Neutrophil (primary cell): ENCODE data around the gene KCNIP3.

Experiments used
- H3K27ac ChIP-seq: fragments of 200-600 bp; sonication (generic); 2 replicates; pipeline ENCODE4 v1.5.1; 2016; ENCODE audit warnings: mild to moderate bottlenecking, moderate library complexity
- H3K27me3 ChIP-seq: fragments of 200-600 bp; sonication (generic); 2 replicates; pipeline ENCODE4 v1.6.0; 2016; ENCODE audit warnings: mild to moderate bottlenecking
- H3K36me3 ChIP-seq: fragments of 200-600 bp; sonication (generic); 2 replicates; pipeline ENCODE4 v1.5.1; 2017
- H3K4me1 ChIP-seq, 2 experiments: fragments of 200-600 bp in 1 of 2; sonication (generic) in 1 of 2; 1 replicate in 1 of 2; 2 replicates in 1 of 2; pipeline versions ENCODE4 v1.5.1 to v1.6.1; 2013 to 2016; ENCODE audit warnings: low read depth in 1 of 2, low read length in 1 of 2, mild to moderate bottlenecking in 1 of 2, moderate library complexity in 1 of 2; ENCODE audit not compliant: control insufficient read depth in 1 of 2, insufficient read depth in 1 of 2
- H3K4me3 ChIP-seq, 2 experiments: fragments of 200-600 bp in 1 of 2; sonication (generic) in 1 of 2; 1 replicate in 1 of 2; 2 replicates in 1 of 2; pipeline ENCODE4 v1.5.1; 2013 to 2016; ENCODE audit warnings: low read depth in 1 of 2, low read length in 1 of 2, mild to moderate bottlenecking in 1 of 2, moderate library complexity in 1 of 2
- H3K9me3 ChIP-seq: fragments of 200-600 bp; sonication (generic); 2 replicates; pipeline ENCODE4 v1.5.1; 2016
- CTCF ChIP-seq: fragments of 200-600 bp; sonication (generic); IDR thresholded peaks from 2 replicates; pipeline ENCODE4 v1.5.1; 2016; ENCODE audit warnings: antibody characterized with exemption

KCNIP3 gene

GRCh38 chr2:95320986-95321767 lies 24.0 kb downstream of the KCNIP3 start:
- Histone ChIP-seq H3K27me3 (no peaks in the 10 kb centered on the region), H3K4me1 (no peaks in the 10 kb centered on the region), H3K4me3 (no peak overlapping the region), H3K36me3 (no peaks in the 10 kb centered on the region), H3K27ac (no peak overlapping the region), H3K9me3 (no peaks in the 10 kb centered on the region)
- TF ChIP-seq CTCF = no peak

- Histone ChIP-seq H3K4me3 (no peak overlapping the region), H3K36me3 (no peaks in the 10 kb centered on the region), H3K4me1 (no peaks in the 10 kb centered on the region), H3K27me3 (no peaks in the 10 kb centered on the region), H3K27ac (no peak overlapping the region), H3K9me3 (no peaks in the 10 kb centered on the region)
- TF ChIP-seq CTCF = no peak
Observed at GRCh38 chr2:95323347-95324155, 26.4 kb downstream of the KCNIP3 start.

GRCh38 chr2:95325026-95325425 lies 27.9 kb downstream of the KCNIP3 start:
- Histone ChIP-seq H3K4me3 (no peak overlapping the region), H3K4me1 (no peaks in the 10 kb centered on the region)
- TF ChIP-seq CTCF = no peak

GRCh38 chr2:95325590-95326432 lies 28.7 kb downstream of the KCNIP3 start:
- H3K27me3 ChIP-seq = no peaks in the 10 kb centered on the region
- no peak overlapping the region for H3K27ac ChIP-seq
- H3K36me3 ChIP-seq = no peaks in the 10 kb centered on the region
- no peak for TF ChIP-seq CTCF
- H3K4me3 ChIP-seq = no peak overlapping the region
- no peaks in the 10 kb centered on the region for H3K4me1 ChIP-seq
- H3K9me3 ChIP-seq = no peaks in the 10 kb centered on the region

More at GRCh38 chr2:95325026-95325425, 27.9 kb downstream of the KCNIP3 start:
- no peaks in the 10 kb centered on the region for H3K9me3 ChIP-seq
- no peaks in the 10 kb centered on the region for H3K27me3 ChIP-seq
- H3K27ac ChIP-seq = no peak overlapping the region
- H3K36me3 ChIP-seq = no peaks in the 10 kb centered on the region

GRCh38 chr2:95326433-95327140 lies 29.4 kb downstream of the KCNIP3 start:
- H3K4me1 ChIP-seq = no peaks in the 10 kb centered on the region
- H3K27ac ChIP-seq = no peak overlapping the region
- H3K36me3 ChIP-seq = no peaks in the 10 kb centered on the region
- H3K27me3 ChIP-seq = no peaks in the 10 kb centered on the region
- H3K4me3 ChIP-seq = no peak overlapping the region
- no peak for TF ChIP-seq CTCF
- H3K9me3 ChIP-seq = no peaks in the 10 kb centered on the region
